Natural killer cell (primary cell): Measurements from ENCODE around the gene CD177. TPM values are rescaled to one million over a fixed set of nuclear protein-coding genes. Genes with fewer than 3 reads are reported as not detected.
"Not testable (repeated sequence)": the region's sequence is repeated elsewhere in the genome, so short reads cannot be mapped to it uniquely, and the experiment has no call there.

Experiments
- ATAC-seq, 3 donors: fragments of 150-1000 bp in 2 of 3; fragments of 200-7000 bp in 1 of 3; cut with Tn5 transposase; 1 replicate in 1 of 3; 2 replicates in 2 of 3; pipeline ENCODE4 v1.10.0; 2021; ENCODE audit warnings: mild to moderate bottlenecking in 2 of 3, moderate library complexity in 2 of 3
- DNase-seq, 2 donors: peaks; one replicate each; pipeline versions ENCODE4 v3.0.0 to v3.0.0-alpha.2; 2013 to 2021; ENCODE audit warnings: mixed read lengths in 1 of 2
- H3K27ac ChIP-seq: one replicate; pipeline ENCODE4 v1.5.1; 2013; ENCODE audit warnings: mild to moderate bottlenecking, low read length
- H3K27me3 ChIP-seq: one replicate; pipeline ENCODE4 v1.6.1; 2013; ENCODE audit warnings: low read length; ENCODE audit not compliant: control insufficient read depth, insufficient read depth
- H3K36me3 ChIP-seq: one replicate; pipeline ENCODE4 v1.6.1; 2013; ENCODE audit warnings: low read length; ENCODE audit not compliant: control insufficient read depth, insufficient read depth
- H3K4me1 ChIP-seq: one replicate; pipeline ENCODE4 v1.6.1; 2013; ENCODE audit warnings: low read length; ENCODE audit not compliant: control insufficient read depth, insufficient read depth
- H3K4me3 ChIP-seq: one replicate; pipeline ENCODE4 v1.5.1; 2013; ENCODE audit warnings: low read length
- H3K9me3 ChIP-seq: one replicate; pipeline ENCODE4 v1.6.1; 2013; ENCODE audit warnings: low read length; ENCODE audit not compliant: control insufficient read depth, insufficient read depth
- H3K27ac Mint-ChIP-seq, 2 donors: one replicate each; pipeline ENCODE4 v1.8.0; 2022; ENCODE audit warnings: mild to moderate bottlenecking in 2 of 2, mixed read lengths in 2 of 2, moderate library complexity in 1 of 2
- H3K27me3 Mint-ChIP-seq, 2 donors: one replicate each; pipeline ENCODE4 v1.8.0; 2022; ENCODE audit warnings: low read depth in 2 of 2, mixed read lengths in 2 of 2
- H3K36me3 Mint-ChIP-seq: one replicate; pipeline ENCODE4 v1.8.0; 2022; ENCODE audit warnings: mixed read lengths
- H3K4me1 Mint-ChIP-seq, 2 donors: one replicate each; pipeline ENCODE4 v1.8.0; 2022; ENCODE audit warnings: mixed read lengths in 2 of 2
- H3K4me3 Mint-ChIP-seq: one replicate; pipeline ENCODE4 v1.8.0; 2022; ENCODE audit warnings: mild to moderate bottlenecking, moderate library complexity, mixed read lengths
- H3K9me3 Mint-ChIP-seq, 2 donors: one replicate each; pipeline ENCODE4 v1.8.0; 2022; ENCODE audit warnings: mixed read lengths in 2 of 2
- WGBS: methylation state at CpG from one replicate; pipeline ENCODE4 v1.1.7; 2013; ENCODE audit warnings: missing lambda C conversion rate; ENCODE audit not compliant: insufficient coverage; 5-methylcytosine and 5-hydroxymethylcytosine counted together
- intact Hi-C: fragments of 100-400 bp; cut with micrococcal nuclease; formaldehyde crosslinking; loops from one replicate; pipeline ENCODE4 v1.14.2; 2022
- total RNA-seq, 4 donors: library from RNA; stranded (reverse); fragments of 120-200 nt in 1 of 4; gene quantifications; one replicate each; pipeline versions ENCODE4 v1.2.3 to v1.2.4, GENCODE V29; 2013 to 2022
- TF ChIP-seq, protein P1 (sequence below): fragments of 200-600 bp; IDR thresholded peaks from one replicate; pipeline ENCODE4 v1.8.0; 2022; ENCODE audit warnings: antibody characterized with exemption

CD177 gene
- total RNA-seq, 3 donors from 2014 or later (not counting 1 experiment from before 2014, with no cell fraction given), result not detected

DNA sequence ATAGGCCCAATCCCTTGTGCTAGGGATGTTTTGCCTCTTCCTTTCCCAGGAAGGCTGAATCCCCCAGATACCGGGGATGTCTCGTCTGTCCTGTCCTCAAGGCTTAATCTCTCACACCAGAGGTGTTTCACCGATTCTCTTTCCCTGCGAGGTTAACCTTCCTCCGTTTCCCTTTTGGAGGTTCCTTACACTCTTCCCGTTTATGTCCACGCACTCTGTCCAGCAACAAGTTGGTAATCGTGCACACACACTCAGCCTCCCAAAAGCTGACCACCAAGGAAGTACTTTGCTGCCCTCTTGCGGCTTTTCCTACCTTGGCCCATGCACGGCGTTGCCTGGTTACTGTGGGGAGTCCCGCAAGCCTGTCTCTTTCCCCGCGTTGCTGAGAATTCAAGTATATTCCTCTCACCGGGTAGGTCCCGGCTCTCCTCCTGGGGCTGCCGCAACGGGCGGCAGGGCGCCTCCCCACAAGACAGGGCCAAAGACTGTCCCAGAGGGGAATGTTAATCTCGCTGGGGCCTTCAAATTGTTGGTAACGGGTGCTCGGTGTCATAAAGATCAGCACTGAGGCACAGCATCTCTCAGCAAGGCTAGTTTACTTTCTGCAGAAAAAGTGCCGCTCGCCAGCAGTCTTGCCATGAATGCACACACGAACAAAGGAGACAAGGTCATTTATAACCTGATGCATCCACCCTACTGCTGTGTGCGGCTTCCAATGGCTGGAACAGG, 36.7 kb upstream of the CD177 start:
- intact Hi-C loops, result no loop called here
- no peak for ATAC-seq
- H3K9me3 ChIP-seq, result no peaks in the 10 kb centered on the region
- no peaks in the 10 kb centered on the region for H3K4me1 ChIP-seq
- H3K27ac Mint-ChIP-seq, result no peak overlapping the region
- no peaks in the 10 kb centered on the region for H3K27me3 ChIP-seq
- no peak overlapping the region for H3K4me3 ChIP-seq
- no peak overlapping the region for H3K4me3 Mint-ChIP-seq
- no peaks in the 10 kb centered on the region for H3K4me1 Mint-ChIP-seq
- no peaks in the 10 kb centered on the region for H3K9me3 Mint-ChIP-seq
- TF ChIP-seq, protein P1, sequence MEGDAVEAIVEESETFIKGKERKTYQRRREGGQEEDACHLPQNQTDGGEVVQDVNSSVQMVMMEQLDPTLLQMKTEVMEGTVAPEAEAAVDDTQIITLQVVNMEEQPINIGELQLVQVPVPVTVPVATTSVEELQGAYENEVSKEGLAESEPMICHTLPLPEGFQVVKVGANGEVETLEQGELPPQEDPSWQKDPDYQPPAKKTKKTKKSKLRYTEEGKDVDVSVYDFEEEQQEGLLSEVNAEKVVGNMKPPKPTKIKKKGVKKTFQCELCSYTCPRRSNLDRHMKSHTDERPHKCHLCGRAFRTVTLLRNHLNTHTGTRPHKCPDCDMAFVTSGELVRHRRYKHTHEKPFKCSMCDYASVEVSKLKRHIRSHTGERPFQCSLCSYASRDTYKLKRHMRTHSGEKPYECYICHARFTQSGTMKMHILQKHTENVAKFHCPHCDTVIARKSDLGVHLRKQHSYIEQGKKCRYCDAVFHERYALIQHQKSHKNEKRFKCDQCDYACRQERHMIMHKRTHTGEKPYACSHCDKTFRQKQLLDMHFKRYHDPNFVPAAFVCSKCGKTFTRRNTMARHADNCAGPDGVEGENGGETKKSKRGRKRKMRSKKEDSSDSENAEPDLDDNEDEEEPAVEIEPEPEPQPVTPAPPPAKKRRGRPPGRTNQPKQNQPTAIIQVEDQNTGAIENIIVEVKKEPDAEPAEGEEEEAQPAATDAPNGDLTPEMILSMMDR, result no peak
- no peak overlapping the region for H3K27ac ChIP-seq
- H3K36me3 Mint-ChIP-seq, result no peaks in the 10 kb centered on the region
- no peak for DNase-seq
- 88% methylated on average over 27 of the region's 27 CpGs for WGBS
- peaks cover 0 to 5% of the 10 kb centered on the region in 2 donors for H3K27me3 Mint-ChIP-seq
- no peaks in the 10 kb centered on the region for H3K36me3 ChIP-seq

DNA sequence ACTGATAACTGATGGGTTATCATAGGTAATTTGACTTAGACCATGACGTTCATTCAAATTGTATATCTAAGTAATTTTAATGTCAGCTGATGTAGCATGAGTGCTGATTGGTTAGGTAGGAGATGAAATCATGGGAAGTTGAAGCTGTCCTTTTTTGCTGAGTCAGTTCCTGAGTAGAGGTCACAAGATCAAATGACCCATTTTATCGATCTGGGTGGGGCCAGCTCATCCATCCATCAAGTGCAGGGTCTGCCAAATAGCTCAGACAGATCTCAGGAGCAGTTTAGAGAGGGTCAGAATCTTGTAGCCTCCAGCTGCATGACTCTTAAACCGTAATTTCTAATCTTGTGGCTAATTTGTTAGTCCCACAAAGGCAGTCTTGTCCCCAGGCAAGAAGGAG, 35.3 kb upstream of the CD177 start:
- 75% methylated on average over 3 of the region's 3 CpGs for WGBS
- DNase-seq (no peak), ATAC-seq (no peak)
- Histone ChIP-seq H3K36me3 (no peaks in the 10 kb centered on the region), H3K27me3 (no peaks in the 10 kb centered on the region), H3K4me1 (no peaks in the 10 kb centered on the region), H3K4me3 (no peak overlapping the region), H3K27ac (no peak overlapping the region), H3K9me3 (no peaks in the 10 kb centered on the region)
- H3K9me3 Mint-ChIP-seq, result no peaks in the 10 kb centered on the region
- intact Hi-C loops, result no loop called here
- H3K27ac Mint-ChIP-seq, result no peak overlapping the region
- no peaks in the 10 kb centered on the region for H3K4me1 Mint-ChIP-seq
- no peaks in the 10 kb centered on the region for H3K36me3 Mint-ChIP-seq
- H3K4me3 Mint-ChIP-seq, result no peak overlapping the region
- TF ChIP-seq, protein P1, result no peak
- H3K27me3 Mint-ChIP-seq, result peaks cover 0 to 5% of the 10 kb centered on the region in 2 donors

DNA sequence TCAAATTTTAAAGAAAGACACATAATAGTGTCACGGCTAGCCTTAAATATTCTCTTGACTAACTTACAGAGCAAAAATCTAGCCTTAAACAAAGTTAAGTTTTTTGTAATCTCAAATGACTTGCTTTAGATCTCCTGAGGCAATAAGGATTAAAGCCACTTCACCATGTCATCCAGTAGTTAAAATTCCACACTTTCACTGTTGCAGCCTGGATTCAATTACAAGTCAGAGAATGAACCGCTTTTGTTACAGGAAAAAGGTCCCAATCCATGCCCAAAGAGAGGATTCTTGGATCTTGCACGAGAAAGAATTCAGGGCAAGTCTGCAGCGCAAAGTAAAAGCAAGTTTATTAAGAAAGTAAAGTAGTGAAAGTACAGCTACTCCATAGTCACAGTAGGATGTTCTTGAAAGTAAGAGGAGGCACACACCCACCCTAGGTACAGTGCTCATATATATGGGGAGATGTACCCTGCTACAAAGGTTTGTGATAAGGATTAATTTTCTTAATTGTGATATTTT, 34.6 kb upstream of the CD177 start:
- ATAC-seq (no peak), DNase-seq (no peak)
- H3K27ac Mint-ChIP-seq, result no peak overlapping the region
- no peaks in the 10 kb centered on the region for H3K4me1 ChIP-seq
- no peak overlapping the region for H3K4me3 Mint-ChIP-seq
- H3K9me3 Mint-ChIP-seq, result no peaks in the 10 kb centered on the region
- 87% methylated on average over 4 of the region's 4 CpGs for WGBS
- intact Hi-C loops, result no loop called here
- no peaks in the 10 kb centered on the region for H3K36me3 ChIP-seq
- H3K4me3 ChIP-seq, result no peak overlapping the region
- H3K27me3 Mint-ChIP-seq, result peaks cover 0 to 5% of the 10 kb centered on the region in 2 donors
- H3K36me3 Mint-ChIP-seq, result no peaks in the 10 kb centered on the region
- H3K4me1 Mint-ChIP-seq, result no peaks in the 10 kb centered on the region
- TF ChIP-seq, protein P1, result no peak
- no peaks in the 10 kb centered on the region for H3K27me3 ChIP-seq
- no peaks in the 10 kb centered on the region for H3K9me3 ChIP-seq
- H3K27ac ChIP-seq, result no peak overlapping the region

DNA sequence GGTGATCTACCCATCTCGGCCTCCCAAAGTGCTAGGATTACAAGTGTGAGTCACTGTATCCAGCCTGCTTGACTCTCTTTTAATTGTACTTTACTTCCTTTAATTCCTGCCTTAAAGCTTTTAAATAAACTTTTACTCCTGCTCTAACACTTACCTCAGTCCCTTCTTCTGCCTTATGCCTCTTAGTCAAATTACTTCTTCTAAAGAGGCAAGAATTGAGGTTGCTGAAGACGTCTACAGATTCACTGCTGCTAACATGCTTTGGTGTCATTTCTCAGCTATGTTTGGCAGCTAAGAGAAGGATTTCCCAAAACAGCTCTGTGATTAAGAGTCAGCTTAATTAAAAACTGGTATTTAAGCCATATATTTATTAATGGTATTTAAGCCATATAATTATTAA, 32.9 kb upstream of the CD177 start:
- Histone ChIP-seq H3K4me3 (no peak overlapping the region), H3K4me1 (no peaks in the 10 kb centered on the region), H3K9me3 (no peaks in the 10 kb centered on the region), H3K36me3 (no peaks in the 10 kb centered on the region), H3K27me3 (no peaks in the 10 kb centered on the region), H3K27ac (no peak overlapping the region)
- H3K36me3 Mint-ChIP-seq, result no peaks in the 10 kb centered on the region
- H3K9me3 Mint-ChIP-seq, result no peaks in the 10 kb centered on the region
- intact Hi-C loops, result no loop called here
- no peak overlapping the region for H3K4me3 Mint-ChIP-seq
- no peak overlapping the region for H3K27ac Mint-ChIP-seq
- TF ChIP-seq, protein P1, result no peak
- ATAC-seq (no peak), DNase-seq (no peak)
- no peaks in the 10 kb centered on the region for H3K4me1 Mint-ChIP-seq
- peaks cover 0 to 5% of the 10 kb centered on the region in 2 donors for H3K27me3 Mint-ChIP-seq
- 77% methylated on average over 2 of the region's 2 CpGs for WGBS

DNA sequence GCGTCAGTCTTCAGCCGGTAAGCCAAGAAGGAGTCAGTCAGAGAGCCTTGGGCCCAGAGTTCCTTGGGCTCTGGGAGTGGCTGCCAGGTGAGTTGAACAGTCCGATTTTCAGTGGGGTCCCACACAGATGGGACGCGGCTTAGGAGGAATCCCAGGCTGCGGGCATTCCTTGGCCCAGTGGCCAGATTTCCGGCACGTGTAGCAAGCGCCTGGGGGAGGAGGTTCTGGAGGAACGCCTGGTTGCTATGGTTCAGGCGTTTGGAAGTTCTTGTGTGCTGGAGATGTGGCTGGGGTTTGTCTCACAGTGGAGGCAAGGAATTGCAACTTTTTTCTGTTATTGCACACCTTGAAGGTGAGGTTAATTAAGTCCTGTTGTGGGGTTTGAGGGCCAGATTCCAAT, 26.7 kb upstream of the CD177 start:
- ATAC-seq, H3K27ac Mint-ChIP-seq, DNase-seq, H3K4me1 ChIP-seq, H3K4me3 Mint-ChIP-seq, H3K4me3 ChIP-seq, H3K27me3 ChIP-seq, H3K9me3 ChIP-seq, H3K36me3 ChIP-seq, H3K27ac ChIP-seq, H3K36me3 Mint-ChIP-seq, H3K27me3 Mint-ChIP-seq, intact Hi-C loops, H3K9me3 Mint-ChIP-seq, H3K4me1 Mint-ChIP-seq: not testable (repeated sequence)
- 97% methylated on average over 10 of the region's 11 CpGs for WGBS
